ENCODE data around the gene CAMK2D.
A peak's percentile ranks its signal among the peaks of the same experiment; 100 is the strongest.

CAMK2D gene

GRCh38 chr4:113512880-113513279 is 248.7 kb downstream of the CAMK2D start:
- no peak for DNase-seq

- no peak for DNase-seq
Measured at GRCh38 chr4:113511944-113512343, 249.6 kb downstream of the CAMK2D start.

- no peak for DNase-seq
Measured at GRCh38 chr4:113509851-113510250, 251.7 kb downstream of the CAMK2D start.

- DNase-seq = no peak
Measured at GRCh38 chr4:113505044-113505443, 256.5 kb downstream of the CAMK2D start.

GRCh38 chr4:113504422-113504821 is 257.1 kb downstream of the CAMK2D start:
- DNase-seq = no peak

- no peak for DNase-seq
Measured at GRCh38 chr4:113503691-113504090, 257.8 kb downstream of the CAMK2D start.

- no peak for DNase-seq
Measured at GRCh38 chr4:113502906-113503305, 258.6 kb downstream of the CAMK2D start.

- DNase-seq = no peak
Measured at GRCh38 chr4:113502476-113502875, 259.1 kb downstream of the CAMK2D start.

- no peak for DNase-seq
Measured at GRCh38 chr4:113500424-113500823, 261.1 kb downstream of the CAMK2D start.

- DNase-seq = no peak
Measured at GRCh38 chr4:113499696-113500095, 261.8 kb downstream of the CAMK2D start.

GRCh38 chr4:113499166-113499565 is 262.4 kb downstream of the CAMK2D start:
- DNase-seq = no peak

- no peak for DNase-seq
Measured at GRCh38 chr4:113497154-113497884, 264.2 kb downstream of the CAMK2D start.

- no peak for DNase-seq
Measured at GRCh38 chr4:113496698-113497097, 264.8 kb downstream of the CAMK2D start.

GRCh38 chr4:113495790-113496189 is 265.7 kb downstream of the CAMK2D start:
- no peak for DNase-seq

GRCh38 chr4:113483131-113483530 is 278.4 kb downstream of the CAMK2D start:
- no peak for DNase-seq

GRCh38 chr4:113482325-113482724 is 279.2 kb downstream of the CAMK2D start:
- DNase-seq = no peak

- no peak for DNase-seq
Measured at GRCh38 chr4:113481820-113482219, 279.7 kb downstream of the CAMK2D start.

- DNase-seq = no peak
Measured at GRCh38 chr4:113480109-113480508, 281.4 kb downstream of the CAMK2D start.

- DNase-seq = peak; percentile 16
Measured at GRCh38 chr4:113478032-113478431, 283.5 kb downstream of the CAMK2D start.

- DNase-seq = peak; percentile 64
Measured at GRCh38 chr4:113476800-113477199, 284.7 kb downstream of the CAMK2D start.

- peak; percentile 43 for DNase-seq
Measured at GRCh38 chr4:113474017-113474416, 287.5 kb downstream of the CAMK2D start.

GRCh38 chr4:113472864-113473263 is 288.7 kb downstream of the CAMK2D start:
- DNase-seq = no peak

- DNase-seq = no peak
Measured at GRCh38 chr4:113471146-113471860, 290.2 kb downstream of the CAMK2D start.

GRCh38 chr4:113469926-113470325 is 291.6 kb downstream of the CAMK2D start:
- DNase-seq = no peak

GRCh38 chr4:113469023-113469390 is 292.5 kb downstream of the CAMK2D start:
- DNase-seq = no peak

Data from activated CD4-positive, alpha-beta T cell treated with anti-CD3 and anti-CD28 coated beads, Interleukin-10, Interleukin-2, amounts not matched to agents 100 ng/mL and 50 ng/mL, durations not matched to agents 16 hours and 8 hours (primary cell).